Panc1 (cell line): ENCODE results near the gene PPDPF. TPM values are rescaled to one million over a fixed set of nuclear protein-coding genes. Genes with fewer than 3 reads are reported as not detected.
"Not testable (repeated sequence)": the region's sequence is repeated elsewhere in the genome, so short reads cannot be mapped to it uniquely, and the experiment has no call there.

ENCODE experiments used
- ATAC-seq: fragments of 200-7000 bp; cut with Tn5 transposase; 2 replicates; pipeline ENCODE4 v1.9.1; 2020; ENCODE audit warnings: mild to moderate bottlenecking, moderate library complexity
- BruUV-seq: library from RNA; stranded (reverse); fragments of 400-500 nt; replicated peaks from 2 replicates; lab custom pipeline; 2021; lab: Mats Ljungman, UMichigan
- CTCF ChIA-PET: fragments of 300-600 bp; sonication (Branson Sonifier 250); formaldehyde crosslinking; loops from one replicate; lab custom pipeline; 2022; ENCODE audit warnings: antibody characterized with exemption; lab: Charles Lee
- POLR2A ChIA-PET: fragments of 300-600 bp; sonication (Branson Sonifier 250); formaldehyde crosslinking; loops from one replicate; lab custom pipeline; 2022; ENCODE audit warnings: antibody characterized with exemption; lab: Charles Lee
- DNase-seq: peaks from one replicate; pipeline ENCODE4 v3.0.0-alpha.2; 2010; ENCODE audit warnings: low read depth, low spot score
- H3K27ac ChIP-seq: 2 replicates; pipeline ENCODE4 v1.5.1; 2011; ENCODE audit warnings: mild to moderate bottlenecking, low read length, inconsistent platforms
- H3K27me3 ChIP-seq: fragments of 200-500 bp; sonication (Bioruptor generic); 2 replicates; pipeline ENCODE4 v1.6.0; 2014; ENCODE audit warnings: low read length, inconsistent platforms; ENCODE audit not compliant: control insufficient read depth, insufficient read depth
- H3K36me3 ChIP-seq: fragments of 200-500 bp; sonication (Bioruptor generic); 2 replicates; pipeline ENCODE4 v1.5.1; 2014; ENCODE audit warnings: inconsistent platforms, mild to moderate bottlenecking, low read length, moderate library complexity; ENCODE audit not compliant: control insufficient read depth, insufficient read depth
- H3K4me1 ChIP-seq: 2 replicates; pipeline ENCODE4 v1.5.1; 2011; ENCODE audit warnings: inconsistent platforms, mild to moderate bottlenecking, low read length, moderate library complexity; ENCODE audit not compliant: control insufficient read depth, insufficient read depth
- H3K4me3 ChIP-seq, 2 experiments: 2 replicates each; pipeline ENCODE4 v1.5.1; 2011 to 2012; ENCODE audit warnings: low read depth in 2 of 2, low read length in 2 of 2, mild to moderate bottlenecking in 2 of 2, inconsistent platforms in 1 of 2, moderate library complexity in 1 of 2
- H3K9me3 ChIP-seq: fragments of 200-500 bp; sonication (Bioruptor generic); 2 replicates; pipeline ENCODE4 v1.5.1; 2014; ENCODE audit warnings: low read depth, mild to moderate bottlenecking, inconsistent platforms, low read length, moderate library complexity; ENCODE audit not compliant: control insufficient read depth, insufficient read depth
- CTCF ChIP-seq: fragments of 450-650 bp; IDR thresholded peaks from 2 replicates; pipeline ENCODE4 v1.5.1; 2017; ENCODE audit warnings: mild to moderate bottlenecking
- POLR2AphosphoS5 ChIP-seq: IDR thresholded peaks from 2 replicates; pipeline ENCODE4 v1.6.1; 2012; ENCODE audit warnings: mild to moderate bottlenecking, low read depth, low read length, moderate library complexity
- REST ChIP-seq, 2 experiments: IDR thresholded peaks; 2 replicates each; pipeline ENCODE4 v1.6.1; 2011 to 2012; ENCODE audit warnings: low read depth in 2 of 2, control low read depth in 1 of 2, low read length in 1 of 2, mild to moderate bottlenecking in 1 of 2, moderate library complexity in 1 of 2; ENCODE audit not compliant: insufficient read depth in 1 of 2
- SIN3A ChIP-seq: IDR thresholded peaks from 2 replicates; pipeline ENCODE4 v1.6.1; 2012; ENCODE audit warnings: low read depth, mild to moderate bottlenecking, low read length, moderate library complexity, borderline replicate concordance; ENCODE audit not compliant: insufficient read depth
- TCF7L2 ChIP-seq: IDR thresholded peaks from 2 replicates; pipeline ENCODE4 v1.6.1; 2011; ENCODE audit warnings: mild to moderate bottlenecking, low read depth, low read length, inconsistent platforms
- in situ Hi-C: cut with HindIII; loops from 2 replicates; pipeline ENCODE4 v1.10.0; 2016; ENCODE audit warnings: low sequenced_read_pairs, low pct_unique_long_range_greater_than_20kb
- intact Hi-C: fragments of 100-400 bp; cut with micrococcal nuclease; formaldehyde crosslinking; loops from one replicate; pipeline ENCODE4 v1.10.0; 2022; ENCODE audit not compliant: unreplicated experiment
- total RNA-seq: library from RNA; stranded (reverse); gene quantifications from one replicate; pipeline ENCODE4 v1.2.1, GENCODE V29; 2021; ENCODE audit not compliant: unreplicated experiment

Gene PPDPF
- total RNA-seq, 1 experiment from 2014 or later = 241 TPM

- ChIA-PET CTCF (no interaction called here), POLR2A (no interaction called here)
- in situ Hi-C loops = no loop called here
- BruUV-seq = no TSS peak
- Histone ChIP-seq H3K4me3 (no peak overlapping the region), H3K36me3 (no peaks in the 10 kb centered on the region), H3K27me3 (no peaks in the 10 kb centered on the region), H3K27ac (no peak overlapping the region), H3K9me3 (no peaks in the 10 kb centered on the region), H3K4me1 (peaks cover 13% of the 10 kb centered on the region)
- intact Hi-C loops = no loop called here
- no peak for DNase-seq
- ATAC-seq = no peak
- TF ChIP-seq CTCF (no peak), SIN3A (no peak), TCF7L2 (no peak), REST (IDR thresholded peaks at IDR 0.05; ENCODE audit: insufficient read depth in 1 of 2, low read depth in 2 of 2, low read length in 1 of 2) (no peak), POLR2AphosphoS5 (no peak)
These were observed 42.6 kb upstream of the PPDPF start for GRCh38 chr20:63477944-63478343.

GRCh38 chr20:63478346-63479302, 41.9 kb upstream of the PPDPF start:
- Histone ChIP-seq H3K27ac (no peak overlapping the region), H3K27me3 (no peaks in the 10 kb centered on the region), H3K4me1 (peaks cover 13% of the 10 kb centered on the region), H3K4me3 (no peak overlapping the region), H3K9me3 (no peaks in the 10 kb centered on the region), H3K36me3 (no peaks in the 10 kb centered on the region)
- TF ChIP-seq REST (IDR thresholded peaks at IDR 0.05; ENCODE audit: insufficient read depth in 1 of 2, low read depth in 2 of 2, low read length in 1 of 2) = no peak
- no peak for TF ChIP-seq SIN3A
- TF ChIP-seq POLR2AphosphoS5 = no peak
- no peak for TF ChIP-seq TCF7L2
- no peak for TF ChIP-seq CTCF
- ChIA-PET POLR2A (no interaction called here), CTCF (no interaction called here)
- intact Hi-C loops (no loop called here), in situ Hi-C loops (no loop called here)
- no peak for DNase-seq
- ATAC-seq = no peak
- BruUV-seq = no TSS peak

- H3K4me3 ChIP-seq, in situ Hi-C loops, H3K9me3 ChIP-seq, H3K36me3 ChIP-seq, H3K27me3 ChIP-seq, DNase-seq, intact Hi-C loops, POLR2A ChIA-PET, ATAC-seq, CTCF ChIA-PET, BruUV-seq, H3K27ac ChIP-seq: not testable (repeated sequence)
- peaks cover 14% of the 10 kb centered on the region for H3K4me1 ChIP-seq
These were observed 40.7 kb upstream of the PPDPF start for GRCh38 chr20:63479695-63480419.
